Calu3 (cell line): ENCODE measurements around the gene MAP3K1. TPM values are rescaled to one million over a fixed set of nuclear protein-coding genes. Genes with fewer than 3 reads are reported as not detected.

Experiments
- BruUV-seq: library from RNA; stranded (reverse); fragments of 400-500 nt; replicated peaks from 2 replicates; lab custom pipeline; 2021; lab: Mats Ljungman, UMichigan
- CTCF ChIA-PET: fragments of 300-600 bp; sonication (Branson Sonifier 250); formaldehyde crosslinking; loops from one replicate; lab custom pipeline; 2022; ENCODE audit warnings: antibody characterized with exemption; lab: Charles Lee
- DNase-seq: peaks from one replicate; pipeline ENCODE4 v3.0.0; 2022
- H3K27ac Mint-ChIP-seq: one replicate; pipeline ENCODE4 v1.8.0; 2022; ENCODE audit warnings: mixed read lengths; ENCODE audit not compliant: unreplicated experiment
- H3K27me3 Mint-ChIP-seq: one replicate; pipeline ENCODE4 v1.8.0; 2022; ENCODE audit warnings: mixed read lengths; ENCODE audit not compliant: unreplicated experiment
- H3K36me3 Mint-ChIP-seq: one replicate; pipeline ENCODE4 v1.8.0; 2022; ENCODE audit warnings: mild to moderate bottlenecking, moderate library complexity, mixed read lengths; ENCODE audit not compliant: insufficient read depth, unreplicated experiment
- H3K4me1 Mint-ChIP-seq: one replicate; pipeline ENCODE4 v1.8.0; 2022; ENCODE audit warnings: mild to moderate bottlenecking, low read depth, mixed read lengths; ENCODE audit not compliant: unreplicated experiment
- H3K4me3 Mint-ChIP-seq: one replicate; pipeline ENCODE4 v1.8.0; 2022; ENCODE audit warnings: mild to moderate bottlenecking, low read depth, moderate library complexity, mixed read lengths; ENCODE audit not compliant: unreplicated experiment
- H3K9me3 Mint-ChIP-seq: one replicate; pipeline ENCODE4 v1.8.0; 2022; ENCODE audit warnings: low read depth, mixed read lengths; ENCODE audit not compliant: unreplicated experiment
- intact Hi-C: fragments of 100-400 bp; cut with micrococcal nuclease; formaldehyde crosslinking; loops from one replicate; pipeline ENCODE4 v1.10.0; 2022; ENCODE audit not compliant: unreplicated experiment
- total RNA-seq: library from RNA; stranded (reverse); gene quantifications from 2 replicates; pipeline ENCODE4 v1.2.3, GENCODE V29; 2022
- TF ChIP-seq, protein P1 (sequence below): fragments of 200-600 bp; IDR thresholded peaks from one replicate; pipeline ENCODE4 v1.8.0; 2022; ENCODE audit warnings: antibody characterized with exemption; ENCODE audit not compliant: unreplicated experiment

MAP3K1 gene
- total RNA-seq, 1 experiment from 2014 or later = 32.9 TPM

- Mint-ChIP-seq H3K4me1 (peaks cover 10% of the 10 kb centered on the region), H3K9me3 (no peaks in the 10 kb centered on the region), H3K27me3 (no peaks in the 10 kb centered on the region), H3K27ac (no peak overlapping the region), H3K36me3 (no peaks in the 10 kb centered on the region), H3K4me3 (no peak overlapping the region)
- intact Hi-C loops = no loop called here
- no TSS peak for BruUV-seq
- TF ChIP-seq, protein P1, sequence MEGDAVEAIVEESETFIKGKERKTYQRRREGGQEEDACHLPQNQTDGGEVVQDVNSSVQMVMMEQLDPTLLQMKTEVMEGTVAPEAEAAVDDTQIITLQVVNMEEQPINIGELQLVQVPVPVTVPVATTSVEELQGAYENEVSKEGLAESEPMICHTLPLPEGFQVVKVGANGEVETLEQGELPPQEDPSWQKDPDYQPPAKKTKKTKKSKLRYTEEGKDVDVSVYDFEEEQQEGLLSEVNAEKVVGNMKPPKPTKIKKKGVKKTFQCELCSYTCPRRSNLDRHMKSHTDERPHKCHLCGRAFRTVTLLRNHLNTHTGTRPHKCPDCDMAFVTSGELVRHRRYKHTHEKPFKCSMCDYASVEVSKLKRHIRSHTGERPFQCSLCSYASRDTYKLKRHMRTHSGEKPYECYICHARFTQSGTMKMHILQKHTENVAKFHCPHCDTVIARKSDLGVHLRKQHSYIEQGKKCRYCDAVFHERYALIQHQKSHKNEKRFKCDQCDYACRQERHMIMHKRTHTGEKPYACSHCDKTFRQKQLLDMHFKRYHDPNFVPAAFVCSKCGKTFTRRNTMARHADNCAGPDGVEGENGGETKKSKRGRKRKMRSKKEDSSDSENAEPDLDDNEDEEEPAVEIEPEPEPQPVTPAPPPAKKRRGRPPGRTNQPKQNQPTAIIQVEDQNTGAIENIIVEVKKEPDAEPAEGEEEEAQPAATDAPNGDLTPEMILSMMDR = no peak
- CTCF ChIA-PET = no interaction called here
- no peak for DNase-seq
Measured at GRCh38 chr5:56803025-56803424, 12.3 kb upstream of the MAP3K1 start.

DNA sequence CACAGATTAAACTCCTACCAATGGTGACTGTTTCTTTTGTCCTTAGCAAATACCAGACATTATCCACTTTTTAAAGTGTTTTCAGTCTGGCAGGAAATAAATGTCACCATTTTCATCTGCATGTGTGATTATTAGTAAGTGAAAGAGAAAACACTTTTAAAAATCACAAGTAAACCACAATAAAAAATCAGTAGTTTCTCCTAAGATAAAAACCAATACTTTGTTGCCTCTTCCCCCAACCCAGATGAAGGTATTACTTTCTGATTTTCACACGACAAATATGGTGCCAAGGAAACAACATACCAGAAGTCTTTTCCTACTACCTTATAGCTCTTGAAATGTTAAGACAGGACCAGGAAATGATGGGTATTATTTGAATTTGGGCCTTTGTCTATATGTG lies 11.5 kb upstream of the MAP3K1 start:
- intact Hi-C loops = no loop called here
- no peak for DNase-seq
- TF ChIP-seq, protein P1 = no peak
- Mint-ChIP-seq H3K4me1 (peaks cover 10% of the 10 kb centered on the region), H3K27ac (no peak overlapping the region), H3K27me3 (no peaks in the 10 kb centered on the region), H3K4me3 (no peak overlapping the region), H3K36me3 (no peaks in the 10 kb centered on the region), H3K9me3 (no peaks in the 10 kb centered on the region)
- CTCF ChIA-PET = no interaction called here
- BruUV-seq = no TSS peak

GRCh38 chr5:56807679-56808078 lies 7.7 kb upstream of the MAP3K1 start:
- no peak for DNase-seq
- Mint-ChIP-seq H3K4me1 (peaks cover 10% of the 10 kb centered on the region), H3K27ac (no peak overlapping the region), H3K9me3 (no peaks in the 10 kb centered on the region), H3K36me3 (no peaks in the 10 kb centered on the region), H3K4me3 (no peak overlapping the region), H3K27me3 (no peaks in the 10 kb centered on the region)
- no TSS peak for BruUV-seq
- CTCF ChIA-PET = no interaction called here
- TF ChIP-seq, protein P1 = no peak
- intact Hi-C loops = no loop called here

DNA sequence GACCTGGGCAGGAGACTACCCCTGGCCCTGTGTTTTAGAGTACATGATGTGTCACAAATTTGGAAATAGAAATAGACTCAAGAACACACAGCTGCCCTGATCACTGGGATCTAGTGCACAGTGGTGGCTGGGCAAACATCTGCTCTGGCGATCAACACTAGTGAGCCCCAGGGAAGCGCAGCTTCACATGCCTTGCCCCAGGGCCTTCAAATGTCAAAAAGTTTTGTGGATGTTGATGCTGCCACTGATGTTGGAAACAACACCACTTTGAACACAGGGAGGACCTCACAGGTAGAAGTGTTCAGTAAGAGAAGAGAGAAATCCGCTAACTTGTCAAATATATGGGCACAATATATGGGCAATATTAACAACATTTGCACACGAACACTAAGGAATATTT lies 7.1 kb upstream of the MAP3K1 start:
- Mint-ChIP-seq H3K9me3 (no peaks in the 10 kb centered on the region), H3K4me3 (no peak overlapping the region), H3K36me3 (no peaks in the 10 kb centered on the region), H3K27ac (no peak overlapping the region), H3K27me3 (no peaks in the 10 kb centered on the region), H3K4me1 (peaks cover 10% of the 10 kb centered on the region)
- TF ChIP-seq, protein P1 = no peak
- DNase-seq = no peak
- CTCF ChIA-PET = no interaction called here
- BruUV-seq = no TSS peak
- intact Hi-C loops = no loop called here
